GM18508 (cell line): ENCODE data around the gene IDUA.
"Not testable (repeated sequence)": the region's sequence is repeated elsewhere in the genome, so short reads cannot be mapped to it uniquely, and the experiment has no call there.

Source experiments
- ATAC-seq: cut with Tn5 transposase; IDR thresholded peaks from one replicate; pipeline ENCODE4 v1.9.1; 2021; ENCODE audit warnings: moderate number of reproducible peaks; ENCODE audit not compliant: insufficient read depth, unreplicated experiment

The IDUA gene

GRCh38 chr4:966266-967112 is 20.4 kb upstream of the IDUA start:
- no peak for ATAC-seq

- ATAC-seq = no peak
Observed at GRCh38 chr4:967113-968104, 19.4 kb upstream of the IDUA start.

- no peak for ATAC-seq
Observed at GRCh38 chr4:968221-968620, 18.6 kb upstream of the IDUA start.

- no peak for ATAC-seq
Observed at GRCh38 chr4:968621-969394, 18.0 kb upstream of the IDUA start.

GRCh38 chr4:970046-970745 is 16.6 kb upstream of the IDUA start:
- no peak for ATAC-seq

GRCh38 chr4:970854-971520 is 15.9 kb upstream of the IDUA start:
- no peak for ATAC-seq

GRCh38 chr4:971666-972500 is 15.0 kb upstream of the IDUA start:
- ATAC-seq = no peak

GRCh38 chr4:972651-973424 is 14.0 kb upstream of the IDUA start:
- ATAC-seq = no peak

- ATAC-seq = no peak
Observed at GRCh38 chr4:973431-974397, 13.1 kb upstream of the IDUA start, which contains the start of gene DGKQ. TSS of gene DGKQ (minus strand) at chr4:973569. CDS start at chr4:973482, 87 bp downstream.

GRCh38 chr4:974668-975067 is 12.2 kb upstream of the IDUA start:
- ATAC-seq = no peak

GRCh38 chr4:976016-976415 is 10.8 kb upstream of the IDUA start:
- not testable (repeated sequence) for ATAC-seq

GRCh38 chr4:978957-979701 is 7.7 kb upstream of the IDUA start:
- no peak for ATAC-seq

GRCh38 chr4:982291-982690 is 4.6 kb upstream of the IDUA start:
- ATAC-seq = no peak

- ATAC-seq = no peak
Observed at GRCh38 chr4:982814-983213, 4.0 kb upstream of the IDUA start.

GRCh38 chr4:984336-985054 is 2.3 kb upstream of the IDUA start:
- no peak for ATAC-seq
